Measurements from ENCODE around the gene MORF4L2. TPM values are rescaled to one million over a fixed set of nuclear protein-coding genes. Genes with fewer than 3 reads are reported as not detected.
"Not testable (repeated sequence)": the region's sequence is repeated elsewhere in the genome, so short reads cannot be mapped to it uniquely, and the experiment has no call there.

The MORF4L2 gene
- total RNA-seq, 1 experiment from 2014 or later: 471 TPM

- DNase-seq (ENCODE audit: low read depth): no peak
Measured at GRCh38 chrX:103681443-103681842, 5.1 kb downstream of the MORF4L2 start.

- no peak for DNase-seq (ENCODE audit: low read depth)
Measured at GRCh38 chrX:103678199-103678993, 8.1 kb downstream of the MORF4L2 start.

- DNase-seq (ENCODE audit: low read depth): no peak
Measured at GRCh38 chrX:103674531-103675454, 11.7 kb downstream of the MORF4L2 start.

- no peak for DNase-seq (ENCODE audit: low read depth)
Measured at GRCh38 chrX:103669745-103670144, 16.8 kb downstream of the MORF4L2 start.

- DNase-seq (ENCODE audit: low read depth): peak; percentile 32
Measured at GRCh38 chrX:103666202-103667107, 20.0 kb downstream of the MORF4L2 start.

GRCh38 chrX:103663981-103664762 lies 22.3 kb downstream of the MORF4L2 start:
- DNase-seq (ENCODE audit: low read depth): no peak

GRCh38 chrX:103659460-103659859 lies 27.0 kb downstream of the MORF4L2 start:
- not testable (repeated sequence) for DNase-seq (ENCODE audit: low read depth)

GRCh38 chrX:103658681-103659433 lies 27.6 kb downstream of the MORF4L2 start:
- no peak for DNase-seq (ENCODE audit: low read depth)

- DNase-seq (ENCODE audit: low read depth): peak; percentile 81
Measured at GRCh38 chrX:103657066-103657465, 29.4 kb downstream of the MORF4L2 start.

GRCh38 chrX:103656617-103657016 lies 29.9 kb downstream of the MORF4L2 start:
- DNase-seq (ENCODE audit: low read depth): peak; percentile 92

- peak; percentile 70 for DNase-seq (ENCODE audit: low read depth)
Measured at GRCh38 chrX:103655230-103656000, 31.1 kb downstream of the MORF4L2 start.

- DNase-seq (ENCODE audit: low read depth): no peak
Measured at GRCh38 chrX:103651151-103651773, 35.2 kb downstream of the MORF4L2 start.

GRCh38 chrX:103647630-103648029 lies 38.9 kb downstream of the MORF4L2 start:
- DNase-seq (ENCODE audit: low read depth): no peak

GRCh38 chrX:103644125-103644524 lies 42.4 kb downstream of the MORF4L2 start:
- no peak for DNase-seq (ENCODE audit: low read depth)

- peak; percentile 90 for DNase-seq (ENCODE audit: low read depth)
Measured at GRCh38 chrX:103640401-103641155, 45.9 kb downstream of the MORF4L2 start.

GRCh38 chrX:103638479-103639346 lies 47.8 kb downstream of the MORF4L2 start:
- DNase-seq (ENCODE audit: low read depth): peak; percentile 7

Data from HT1080 (cell line).